ENCODE measurements around the gene PKNOX2.

GRCh38 chr11:125276619-125276976 is 112.0 kb downstream of the PKNOX2 start:
- no peak for TF ChIP-seq MEF2A (IDR thresholded peaks at IDR 0.05; ENCODE audit: insufficient read depth, low read depth, low read length)
- TF ChIP-seq SIX5 (IDR thresholded peaks at IDR 0.05; ENCODE audit: low read depth, low read length, severe bottlenecking): no peak
- TF ChIP-seq CTCF (IDR thresholded peaks at IDR 0.05 in 2 of 3, conservative IDR thresholded peaks at IDR 0.05 in 1 of 3; ENCODE audit: control insufficient read depth in 2 of 3, extremely low read depth in 1 of 3, insufficient read depth in 1 of 3, low read depth in 3 of 3, low read length in 3 of 3): no peak
- no peak for TF ChIP-seq SP1 (IDR thresholded peaks at IDR 0.05; ENCODE audit: low read depth, low read length)
- no peak for TF ChIP-seq SUZ12 (IDR thresholded peaks at IDR 0.05; ENCODE audit: unreplicated experiment)
- TF ChIP-seq BHLHE40 (IDR thresholded peaks at IDR 0.05; ENCODE audit: borderline replicate concordance in 1 of 2, low read depth in 2 of 2, low read length in 1 of 2): no peak
- TF ChIP-seq NR2C1 (IDR thresholded peaks at IDR 0.05): no peak
- no peak for TF ChIP-seq TARDBP (IDR thresholded peaks at IDR 0.05; ENCODE audit: borderline replicate concordance)
- no peak for TF ChIP-seq ZBTB11 (CRISPR knock-in tag; IDR thresholded peaks at IDR 0.05)
- TF ChIP-seq CREM (IDR thresholded peaks at IDR 0.05; ENCODE audit: low read depth): no peak
- TF ChIP-seq MXI1 (IDR thresholded peaks at IDR 0.05; ENCODE audit: low read depth, low read length): no peak
- TF ChIP-seq NFYA (IDR thresholded peaks at IDR 0.05; ENCODE audit: borderline replicate concordance, low read depth, low read length): no peak
- no peak for TF ChIP-seq SPI1 (IDR thresholded peaks at IDR 0.05; ENCODE audit: borderline replicate concordance, insufficient read depth, low read depth, low read length)
- no peak for TF ChIP-seq PKNOX1 (IDR thresholded peaks at IDR 0.05)

Measured in GM12878 (cell line).